Measurements from ENCODE around the gene SPPL3.

GRCh38 chr12:120839503-120839902 lies 64.7 kb downstream of the SPPL3 start:
- no peak for TF ChIP-seq CTCF (IDR thresholded peaks at IDR 0.05; ENCODE audit: low read depth, low read length, missing input control)
- no peak for TF ChIP-seq MAX (IDR thresholded peaks at IDR 0.05)
- no peak for TF ChIP-seq SP1 (IDR thresholded peaks at IDR 0.05)
- TF ChIP-seq YY1 (IDR thresholded peaks at IDR 0.05): no peak

All from liver (tissue), 3 donors.